IMR-90 (cell line): ENCODE data around the gene ST6GALNAC3. TPM values are rescaled to one million over a fixed set of nuclear protein-coding genes. Genes with fewer than 3 reads are reported as not detected.

ENCODE experiments used
- ATAC-seq: fragments of 200-7000 bp; cut with Tn5 transposase; 2 replicates; pipeline ENCODE4 v1.9.1; 2020; ENCODE audit warnings: low read depth, mild to moderate bottlenecking, moderate library complexity
- BruUV-seq: library from RNA; stranded (reverse); fragments of 400-500 nt; replicated peaks from 2 replicates; lab custom pipeline; 2021; lab: Mats Ljungman, UMichigan
- CTCF ChIA-PET: fragments of 300-600 bp; formaldehyde crosslinking; extraction: SDS; loops from one replicate; lab custom pipeline; 2021; ENCODE audit warnings: antibody characterized with exemption; lab: Yijun Ruan, JAX
- POLR2A ChIA-PET: fragments of 300-600 bp; sonication (Branson Sonifier 250); formaldehyde crosslinking; loops from one replicate; lab custom pipeline; 2022; ENCODE audit warnings: antibody characterized with exemption; ENCODE audit not compliant: unreplicated experiment; lab: Charles Lee
- DNase-seq: peaks from one replicate; pipeline ENCODE4 v3.0.0; 2013
- H2AFZ ChIP-seq: replicated peaks from 2 replicates; pipeline ENCODE3; 2013; ENCODE audit warnings: low read length, mild to moderate bottlenecking; ENCODE audit not compliant: poor library complexity
- H2AK5ac ChIP-seq: 2 replicates; pipeline ENCODE4 v1.6.1; 2013; ENCODE audit warnings: low read depth, low read length, inconsistent platforms
- H2AK9ac ChIP-seq: replicated peaks from 2 replicates; pipeline ENCODE3; 2013; ENCODE audit warnings: mild to moderate bottlenecking, low read depth, low read length, moderate library complexity; ENCODE audit not compliant: poor library complexity
- H2BK120ac ChIP-seq: 2 replicates; pipeline ENCODE4 v1.6.1; 2013; ENCODE audit warnings: low read depth, low read length, inconsistent platforms
- H2BK15ac ChIP-seq: 3 replicates; pipeline ENCODE4 v1.6.1; 2013; ENCODE audit warnings: low read depth, low read length, inconsistent platforms
- H2BK20ac ChIP-seq: 2 replicates; pipeline ENCODE4 v1.6.1; 2013; ENCODE audit warnings: low read depth, mild to moderate bottlenecking, inconsistent platforms, low read length, moderate library complexity
- H2BK5ac ChIP-seq: 2 replicates; pipeline ENCODE4 v1.6.1; 2013; ENCODE audit warnings: mild to moderate bottlenecking, low read depth, low read length, inconsistent platforms; ENCODE audit not compliant: poor library complexity, severe bottlenecking
- H3K14ac ChIP-seq: replicated peaks from 2 replicates; pipeline ENCODE4 v1.6.1; 2013; ENCODE audit warnings: low read depth, low read length, inconsistent platforms
- H3K18ac ChIP-seq: 2 replicates; pipeline ENCODE4 v1.6.1; 2013; ENCODE audit warnings: low read depth, low read length, control low read depth
- H3K23ac ChIP-seq: 2 replicates; pipeline ENCODE4 v1.6.1; 2013; ENCODE audit warnings: low read depth, low read length, inconsistent platforms
- H3K27ac ChIP-seq: 2 replicates; pipeline ENCODE4 v1.5.1; 2013; ENCODE audit warnings: mild to moderate bottlenecking, control low read depth, low read length; ENCODE audit not compliant: insufficient read depth
- H3K27me3 ChIP-seq: 2 replicates; pipeline ENCODE4 v1.6.1; 2013; ENCODE audit warnings: low read length; ENCODE audit not compliant: control insufficient read depth, insufficient read depth
- H3K36me3 ChIP-seq: 2 replicates; pipeline ENCODE4 v1.6.1; 2013; ENCODE audit warnings: low read length, mixed read lengths; ENCODE audit not compliant: control insufficient read depth, insufficient read depth
- H3K4ac ChIP-seq: 2 replicates; pipeline ENCODE4 v1.6.1; 2013; ENCODE audit warnings: low read depth, low read length, inconsistent platforms
- H3K4me1 ChIP-seq: 2 replicates; pipeline ENCODE4 v1.6.1; 2013; ENCODE audit warnings: low read length, mixed read lengths; ENCODE audit not compliant: control insufficient read depth, insufficient read depth
- H3K4me2 ChIP-seq: 2 replicates; pipeline ENCODE4 v1.6.1; 2013; ENCODE audit warnings: low read depth, mild to moderate bottlenecking, control low read depth, low read length, moderate library complexity
- H3K4me3 ChIP-seq: 2 replicates; pipeline ENCODE4 v1.5.1; 2013; ENCODE audit warnings: low read depth, mild to moderate bottlenecking, control low read depth, low read length, moderate library complexity; ENCODE audit not compliant: insufficient read depth
- H3K56ac ChIP-seq: 2 replicates; pipeline ENCODE4 v1.6.1; 2013; ENCODE audit warnings: low read length, inconsistent platforms; ENCODE audit not compliant: insufficient read depth; ENCODE audit errors: extremely low read depth
- H3K79me1 ChIP-seq, 2 experiments: 2 replicates each; pipeline ENCODE4 v1.6.1; 2013; ENCODE audit warnings: low read length in 2 of 2, inconsistent platforms in 1 of 2, low read depth in 1 of 2
- H3K9ac ChIP-seq: 2 replicates; pipeline ENCODE4 v1.6.1; 2013; ENCODE audit warnings: low read depth, low read length, control low read depth
- H3K9me1 ChIP-seq: 2 replicates; pipeline ENCODE4 v1.6.1; 2013; ENCODE audit warnings: low read length, inconsistent platforms; ENCODE audit not compliant: insufficient read depth
- H3K9me3 ChIP-seq: 2 replicates; pipeline ENCODE4 v1.6.1; 2013; ENCODE audit warnings: low read length; ENCODE audit not compliant: control insufficient read depth, insufficient read depth
- H4K20me1 ChIP-seq: 2 replicates; pipeline ENCODE4 v1.6.1; 2013; ENCODE audit warnings: low read length, inconsistent platforms; ENCODE audit not compliant: insufficient read depth
- H4K5ac ChIP-seq: 2 replicates; pipeline ENCODE4 v1.6.1; 2013; ENCODE audit warnings: mild to moderate bottlenecking, low read depth, low read length, control low read depth
- H4K8ac ChIP-seq, 2 experiments: 2 replicates each; pipeline ENCODE4 v1.6.1; 2013; ENCODE audit warnings: low read depth in 2 of 2, low read length in 2 of 2, control low read depth in 1 of 2, inconsistent platforms in 1 of 2
- H4K91ac ChIP-seq: 2 replicates; pipeline ENCODE4 v1.6.1; 2013; ENCODE audit warnings: low read depth, low read length, inconsistent platforms; ENCODE audit not compliant: insufficient read depth
- BHLHE40 ChIP-seq: fragments of 150-350 bp; IDR thresholded peaks from 2 replicates; pipeline ENCODE4 v1.6.1; 2016; ENCODE audit warnings: mild to moderate bottlenecking, low read depth, low read length
- CEBPB ChIP-seq: IDR thresholded peaks from 2 replicates; pipeline ENCODE4 v1.6.1; 2012; ENCODE audit warnings: low read depth, low read length, improper control_type of control experiment
- CHD1 ChIP-seq: IDR thresholded peaks from 2 replicates; pipeline ENCODE4 v1.6.1; 2012; ENCODE audit warnings: low read depth, low read length, improper control_type of control experiment
- CTCF ChIP-seq: conservative IDR thresholded peaks from 2 replicates; pipeline ENCODE4 v1.5.1; 2012; ENCODE audit warnings: mild to moderate bottlenecking, low read depth, low read length, improper control_type of control experiment
- ELK1 ChIP-seq: fragments of 150-350 bp; IDR thresholded peaks from 2 replicates; pipeline ENCODE4 v1.6.1; 2016; ENCODE audit warnings: low read depth, mild to moderate bottlenecking, low read length, moderate library complexity, borderline replicate concordance
- FOS ChIP-seq: fragments of 150-350 bp; IDR thresholded peaks from 2 replicates; pipeline ENCODE4 v1.6.1; 2016; ENCODE audit warnings: low read depth, low read length
- MAFK ChIP-seq: IDR thresholded peaks from 2 replicates; pipeline ENCODE4 v1.6.1; 2012; ENCODE audit warnings: low read depth, low read length, improper control_type of control experiment
- MAZ ChIP-seq: IDR thresholded peaks from 2 replicates; pipeline ENCODE4 v1.6.1; 2012; ENCODE audit warnings: low read depth, mild to moderate bottlenecking, low read length, improper control_type of control experiment, moderate library complexity, borderline replicate concordance
- MXI1 ChIP-seq: IDR thresholded peaks from 2 replicates; pipeline ENCODE4 v1.6.1; 2012; ENCODE audit warnings: low read depth, mild to moderate bottlenecking, low read length, moderate library complexity, borderline replicate concordance
- NFE2L2 ChIP-seq: fragments of 150-350 bp; IDR thresholded peaks from 2 replicates; pipeline ENCODE4 v1.6.1; 2016; ENCODE audit warnings: low read depth, mild to moderate bottlenecking, low read length
- POLR2A ChIP-seq: IDR thresholded peaks from 2 replicates; pipeline ENCODE4 v1.6.1; 2012; ENCODE audit warnings: mild to moderate bottlenecking, low read depth, low read length
- RAD21 ChIP-seq: IDR thresholded peaks from 2 replicates; pipeline ENCODE4 v1.6.1; 2012; ENCODE audit warnings: low read length, improper control_type of control experiment
- RCOR1 ChIP-seq: IDR thresholded peaks from 2 replicates; pipeline ENCODE4 v1.6.1; 2012; ENCODE audit warnings: mild to moderate bottlenecking, low read length, improper control_type of control experiment; ENCODE audit not compliant: insufficient replicate concordance
- RFX5 ChIP-seq: IDR thresholded peaks from 2 replicates; pipeline ENCODE4 v1.8.0; 2012; ENCODE audit warnings: low read depth, mild to moderate bottlenecking, low read length, moderate library complexity
- SMC3 ChIP-seq: fragments of 150-350 bp; IDR thresholded peaks from 2 replicates; pipeline ENCODE4 v1.6.1; 2016; ENCODE audit warnings: low read depth, mild to moderate bottlenecking, antibody characterized with exemption, low read length, moderate library complexity
- USF2 ChIP-seq: fragments of 150-350 bp; IDR thresholded peaks from 2 replicates; pipeline ENCODE4 v1.6.1; 2017; ENCODE audit warnings: mild to moderate bottlenecking, antibody characterized with exemption, low read length, low read depth
- WGBS, 2 experiments: methylation state at CpG; one replicate each; pipeline versions ENCODE4 v1.1.5 to v1.1.7; 2013; ENCODE audit warnings: missing lambda C conversion rate in 2 of 2; ENCODE audit not compliant: insufficient read length in 1 of 2; ENCODE audit errors: extremely low coverage in 2 of 2; 5-methylcytosine and 5-hydroxymethylcytosine counted together
- dilution Hi-C: fragments of 300-500 bp; cut with HindIII; formaldehyde crosslinking; loops from one replicate; pipeline ENCODE4 v1.14.3; 2018; ENCODE audit warnings: low sequenced_read_pairs; ENCODE audit not compliant: unreplicated experiment
- in situ Hi-C: fragments of 300-500 bp; cut with MboI; formaldehyde crosslinking; loops from 3 replicates; pipeline ENCODE4 v1.14.3; 2019; ENCODE audit warnings: low sequenced_read_pairs, inconsistent platforms, mixed read lengths
- intact Hi-C: fragments of 100-400 bp; cut with micrococcal nuclease; formaldehyde crosslinking; loops from 2 replicates; pipeline ENCODE4 v1.10.0; 2022
- polyA plus RNA-seq, 3 experiments: library from polyadenylated mRNA; depleted of rRNA; stranded (reverse); fragments of >200 nt; gene quantifications; 2 replicates each; pipeline ENCODE4 v1.2.3, GENCODE V29; 2012; ENCODE audit warnings: low replicate concordance in 1 of 3
- total RNA-seq: library from RNA; depleted of rRNA; stranded (reverse); fragments of >200 nt; gene quantifications from 2 replicates; pipeline ENCODE4 v1.2.3, GENCODE V29; 2012

Gene ST6GALNAC3
- total and polyA plus RNA-seq, 2 of the 4 experiments (the other 2 are of a cell fraction) = 0.65 to 1.3 TPM

GRCh38 chr1:76115171-76115570 lies 40.6 kb downstream of the ST6GALNAC3 start:
- BruUV-seq = no TSS peak
- Histone ChIP-seq H2BK20ac (no peak overlapping the region), H2BK15ac (no peak overlapping the region), H3K4me1 (no peaks in the 10 kb centered on the region), H3K4me2 (no peak overlapping the region), H3K14ac (no peak overlapping the region), H4K20me1 (no peaks in the 10 kb centered on the region), H2BK120ac (no peak overlapping the region), H3K27ac (no peak overlapping the region), H3K4me3 (no peak overlapping the region), H2AFZ (no peak overlapping the region), H4K5ac (no peak overlapping the region), H3K9me1 (no peaks in the 10 kb centered on the region), H3K9ac (no peak overlapping the region), H2BK5ac (no peak overlapping the region), H3K23ac (no peak overlapping the region), H3K56ac (no peak overlapping the region), H4K8ac (no peak overlapping the region), H2AK5ac (no peak overlapping the region), H4K91ac (no peak overlapping the region), H3K4ac (no peak overlapping the region), H2AK9ac (no peak overlapping the region), H3K79me1 (no peaks in the 10 kb centered on the region), H3K27me3 (no peaks in the 10 kb centered on the region), H3K36me3 (no peaks in the 10 kb centered on the region), H3K9me3 (no peaks in the 10 kb centered on the region), H3K18ac (no peak overlapping the region)
- ATAC-seq = no peak
- in situ Hi-C loops = no loop called here
- dilution Hi-C loops = no loop called here
- no CpG with 5 or more reads among the region's 2 CpGs for WGBS, 2 experiments
- DNase-seq = no peak
- ChIA-PET POLR2A (no interaction called here), CTCF (no interaction called here)
- TF ChIP-seq SMC3 (no peak), FOS (no peak), CHD1 (no peak), CEBPB (no peak), MXI1 (no peak), ELK1 (no peak), POLR2A (no peak), MAZ (no peak), CTCF (no peak), RCOR1 (no peak), USF2 (no peak), BHLHE40 (no peak), MAFK (no peak), RFX5 (no peak), NFE2L2 (no peak), RAD21 (no peak)
- intact Hi-C loops = no loop called here
